Lower leg skin (tissue), 4 donors: Measurements from ENCODE around the gene LHFPL2. TPM values are rescaled to one million over a fixed set of nuclear protein-coding genes. Genes with fewer than 3 reads are reported as not detected.
"Not testable (repeated sequence)": the region's sequence is repeated elsewhere in the genome, so short reads cannot be mapped to it uniquely, and the experiment has no call there.

Experiments used
- DNase-seq, 2 donors: peaks; one replicate each; pipeline ENCODE4 v3.0.0-alpha.2; 2019; ENCODE audit warnings: low spot score in 2 of 2
- H3K4me3 ChIP-seq: fragments of 200-600 bp; sonication (generic); 2 replicates; pipeline ENCODE4 v1.5.1; 2017; ENCODE audit warnings: mild to moderate bottlenecking, low read depth; ENCODE audit not compliant: poor library complexity, severe bottlenecking
- POLR2A ChIP-seq, 2 donors: fragments of 450-650 bp; IDR thresholded peaks; one replicate each; pipeline ENCODE4 v1.6.1; 2016 to 2017; ENCODE audit warnings: antibody characterized with exemption in 2 of 2, mild to moderate bottlenecking in 1 of 2, moderate library complexity in 1 of 2
- WGBS, 2 donors: methylation state at CpG; one replicate each; pipeline ENCODE4 v1.1.5; 2018; 5-methylcytosine and 5-hydroxymethylcytosine counted together
- intact Hi-C: fragments of 100-400 bp; cut with DNase I; formaldehyde crosslinking; loops from one replicate; pipeline ENCODE4 v1.15.0; 2023; ENCODE audit warnings: low total_unique reads
- total RNA-seq, 4 donors: library from RNA; depleted of rRNA; stranded (reverse); fragments of >200 nt; gene quantifications; one replicate each; pipeline ENCODE4 v1.1.0, GENCODE V29; 2016
- TF ChIP-seq, protein P1 (sequence below), 3 donors: fragments of 450-650 bp; IDR thresholded peaks; one replicate each; pipeline ENCODE4 v1.5.1; 2016; ENCODE audit warnings: antibody characterized with exemption in 3 of 3, mild to moderate bottlenecking in 3 of 3, moderate library complexity in 2 of 3

LHFPL2 gene, protein sequence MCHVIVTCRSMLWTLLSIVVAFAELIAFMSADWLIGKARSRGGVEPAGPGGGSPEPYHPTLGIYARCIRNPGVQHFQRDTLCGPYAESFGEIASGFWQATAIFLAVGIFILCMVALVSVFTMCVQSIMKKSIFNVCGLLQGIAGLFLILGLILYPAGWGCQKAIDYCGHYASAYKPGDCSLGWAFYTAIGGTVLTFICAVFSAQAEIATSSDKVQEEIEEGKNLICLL
- total RNA-seq, result 10 to 100 TPM in 2 of 4 donors, 1 to 10 TPM in 2; 7.3 to 11.1 (median 9.6) TPM

GRCh38 chr5:78648359-78649210, at the start of gene LHFPL2:
LHFPL2 (minus strand) TSS chr5:78648772; CDS start chr5:78510213, 138,559 bp downstream.
- peak within 1 kb of the TSS; percentile 73 for H3K4me3 ChIP-seq
- TF ChIP-seq, protein P1, sequence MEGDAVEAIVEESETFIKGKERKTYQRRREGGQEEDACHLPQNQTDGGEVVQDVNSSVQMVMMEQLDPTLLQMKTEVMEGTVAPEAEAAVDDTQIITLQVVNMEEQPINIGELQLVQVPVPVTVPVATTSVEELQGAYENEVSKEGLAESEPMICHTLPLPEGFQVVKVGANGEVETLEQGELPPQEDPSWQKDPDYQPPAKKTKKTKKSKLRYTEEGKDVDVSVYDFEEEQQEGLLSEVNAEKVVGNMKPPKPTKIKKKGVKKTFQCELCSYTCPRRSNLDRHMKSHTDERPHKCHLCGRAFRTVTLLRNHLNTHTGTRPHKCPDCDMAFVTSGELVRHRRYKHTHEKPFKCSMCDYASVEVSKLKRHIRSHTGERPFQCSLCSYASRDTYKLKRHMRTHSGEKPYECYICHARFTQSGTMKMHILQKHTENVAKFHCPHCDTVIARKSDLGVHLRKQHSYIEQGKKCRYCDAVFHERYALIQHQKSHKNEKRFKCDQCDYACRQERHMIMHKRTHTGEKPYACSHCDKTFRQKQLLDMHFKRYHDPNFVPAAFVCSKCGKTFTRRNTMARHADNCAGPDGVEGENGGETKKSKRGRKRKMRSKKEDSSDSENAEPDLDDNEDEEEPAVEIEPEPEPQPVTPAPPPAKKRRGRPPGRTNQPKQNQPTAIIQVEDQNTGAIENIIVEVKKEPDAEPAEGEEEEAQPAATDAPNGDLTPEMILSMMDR (IDR thresholded peaks at IDR 0.05), result no peak
- TF ChIP-seq POLR2A (IDR thresholded peaks at IDR 0.05), result peak in 1 of 2 donors; percentile 15
- peak; percentile 46 to 94 for DNase-seq
- intact Hi-C loops, result no loop called here
- 0% methylated on average over 30 to 53 of the region's 112 CpGs for WGBS, 2 donors

GRCh38 chr5:78696637-78697036, 48.1 kb upstream of the LHFPL2 start:
- intact Hi-C loops, result no loop called here
- TF ChIP-seq, protein P1 (IDR thresholded peaks at IDR 0.05), result no peak
- TF ChIP-seq POLR2A (IDR thresholded peaks at IDR 0.05), result no peak
- DNase-seq, result no peak
- no peak overlapping the region for H3K4me3 ChIP-seq

- intact Hi-C loops, H3K4me3 ChIP-seq, DNase-seq: not testable (repeated sequence)
- 80 to 84% methylated on average over 4 of the region's 4 CpGs for WGBS, 2 donors
Observed at GRCh38 chr5:78696052-78696451, 47.5 kb upstream of the LHFPL2 start.

DNA sequence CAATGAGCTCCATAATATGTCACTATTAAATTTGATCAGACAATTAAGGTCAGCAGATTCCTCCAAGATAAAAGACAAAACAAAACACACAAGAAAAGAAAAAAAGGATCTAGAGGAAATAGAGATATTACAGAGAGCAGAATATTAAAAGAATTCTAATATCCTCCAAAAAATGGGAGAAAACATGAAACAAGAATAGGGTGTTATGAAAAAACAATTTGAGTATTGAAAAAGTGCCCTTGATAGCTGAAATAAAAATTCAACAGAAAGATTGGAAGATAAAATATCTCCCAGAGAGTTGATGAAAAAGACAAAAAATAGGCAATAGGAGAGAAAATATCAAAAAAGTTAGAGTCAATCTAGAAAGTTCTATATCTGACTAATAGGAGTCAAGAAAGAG, 44.8 kb upstream of the LHFPL2 start:
- H3K4me3 ChIP-seq, result no peak overlapping the region
- no peak for DNase-seq
- intact Hi-C loops, result no loop called here
- TF ChIP-seq, protein P1 (IDR thresholded peaks at IDR 0.05), result no peak
- no peak for TF ChIP-seq POLR2A (IDR thresholded peaks at IDR 0.05)

DNA sequence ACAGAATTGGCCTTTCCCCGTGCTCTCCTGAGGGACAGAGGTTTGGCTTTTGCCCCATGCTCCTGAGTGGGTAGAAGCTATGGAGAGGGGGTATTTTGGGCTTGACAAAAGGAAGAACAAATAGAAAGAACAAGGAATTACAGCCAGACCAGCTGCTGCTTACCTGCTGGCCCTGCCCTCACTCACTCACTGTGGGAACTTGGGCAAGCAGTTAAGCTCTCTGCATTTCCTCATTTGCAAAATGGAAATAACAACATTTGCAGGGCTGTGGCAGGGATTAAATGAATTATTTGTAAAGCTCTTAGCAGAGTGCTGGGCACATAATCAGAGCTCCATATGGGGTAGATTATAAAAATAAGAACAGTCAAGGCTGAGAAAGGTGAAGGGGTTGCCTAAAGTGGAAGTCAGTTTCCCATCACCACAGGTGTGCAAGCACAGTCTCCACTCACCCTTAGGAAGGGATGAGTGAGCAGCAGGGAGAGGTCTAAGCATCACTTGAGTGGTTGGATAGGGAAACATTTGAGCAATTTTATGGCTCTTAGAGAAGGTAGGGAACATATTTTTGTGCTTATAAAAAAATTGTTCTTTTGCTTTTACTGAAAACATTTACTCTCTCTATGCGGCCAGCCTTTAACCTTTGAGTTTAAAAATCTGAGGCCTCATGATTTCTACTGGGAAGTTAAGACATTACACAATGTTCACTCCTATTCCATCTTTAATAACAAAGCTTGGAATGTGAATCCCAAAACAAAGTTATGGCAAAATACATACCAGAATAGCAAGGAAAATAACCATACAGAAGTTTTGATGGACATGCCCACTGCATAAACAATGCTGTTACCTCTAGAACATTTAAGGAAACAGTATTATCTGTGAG, 42.8 kb upstream of the LHFPL2 start:
- WGBS, 2 donors, result 91% methylated on average over 2 of the region's 2 CpGs

More for the DNA sequence above, 42.8 kb upstream of the LHFPL2 start:
- no peak overlapping the region for H3K4me3 ChIP-seq
- intact Hi-C loops, result no loop called here
- no peak for TF ChIP-seq POLR2A (IDR thresholded peaks at IDR 0.05)
- TF ChIP-seq, protein P1 (IDR thresholded peaks at IDR 0.05), result no peak
- no peak for DNase-seq
